Coronary artery (tissue), 2 donors: Measurements from ENCODE around the gene LAMC3.
A peak's percentile ranks its signal among the peaks of the same experiment; 100 is the strongest.

Experiments used
- DNase-seq: peaks from one replicate; pipeline ENCODE4 v3.0.0-alpha.2; 2017; ENCODE audit warnings: low spot score
- H3K27ac ChIP-seq, 2 donors: fragments of 200-600 bp; sonication (generic); one replicate each; pipeline ENCODE4 v1.5.1; 2016 to 2019
- H3K4me3 ChIP-seq: fragments of 200-600 bp; sonication (generic); 2 replicates; pipeline ENCODE4 v1.5.1; 2016; ENCODE audit warnings: mild to moderate bottlenecking, moderate library complexity
- CTCF ChIP-seq: fragments of 200-600 bp; sonication (generic); IDR thresholded peaks from one replicate; pipeline ENCODE4 v1.5.1; 2019; ENCODE audit warnings: antibody characterized with exemption

The LAMC3 gene

GRCh38 chr9:131085370-131086122 is 76.6 kb downstream of the LAMC3 start:
- TF ChIP-seq CTCF: no peak

GRCh38 chr9:131087354-131087893 is 78.5 kb downstream of the LAMC3 start:
- no peak for TF ChIP-seq CTCF
- Histone ChIP-seq H3K4me3 (no peak overlapping the region), H3K27ac (no peak overlapping the region)
- no peak for DNase-seq

More at GRCh38 chr9:131085370-131086122, 76.6 kb downstream of the LAMC3 start:
- H3K27ac ChIP-seq: no peak overlapping the region
- DNase-seq: no peak
- no peak overlapping the region for H3K4me3 ChIP-seq

- no peak for DNase-seq
- no peak overlapping the region for H3K4me3 ChIP-seq
- H3K27ac ChIP-seq: no peak overlapping the region
- no peak for TF ChIP-seq CTCF
Measured at GRCh38 chr9:131090025-131090787, 81.2 kb downstream of the LAMC3 start.

GRCh38 chr9:131091352-131091992 is 82.5 kb downstream of the LAMC3 start:
- Histone ChIP-seq H3K27ac (no peak overlapping the region), H3K4me3 (no peak overlapping the region)
- no peak for DNase-seq
- no peak for TF ChIP-seq CTCF

GRCh38 chr9:131092030-131092429 is 83.1 kb downstream of the LAMC3 start:
- DNase-seq: no peak
- Histone ChIP-seq H3K27ac (no peak overlapping the region), H3K4me3 (no peak overlapping the region)
- no peak for TF ChIP-seq CTCF

- H3K27ac ChIP-seq: peak overlapping the region in 1 of 2 donors; percentile 7
- no peak for DNase-seq
- H3K4me3 ChIP-seq: no peak overlapping the region
- no peak for TF ChIP-seq CTCF
Measured at GRCh38 chr9:131092548-131093440, 83.8 kb downstream of the LAMC3 start.
